Putamen (tissue), 1 donor: ENCODE results near the gene ADAM19.
"Not testable (repeated sequence)": the region's sequence is repeated elsewhere in the genome, so short reads cannot be mapped to it uniquely, and the experiment has no call there.

ENCODE experiments used
- DNase-seq: peaks from one replicate; pipeline ENCODE4 v3.0.0-alpha.2; 2016; ENCODE audit warnings: low spot score

ADAM19 gene

DNA sequence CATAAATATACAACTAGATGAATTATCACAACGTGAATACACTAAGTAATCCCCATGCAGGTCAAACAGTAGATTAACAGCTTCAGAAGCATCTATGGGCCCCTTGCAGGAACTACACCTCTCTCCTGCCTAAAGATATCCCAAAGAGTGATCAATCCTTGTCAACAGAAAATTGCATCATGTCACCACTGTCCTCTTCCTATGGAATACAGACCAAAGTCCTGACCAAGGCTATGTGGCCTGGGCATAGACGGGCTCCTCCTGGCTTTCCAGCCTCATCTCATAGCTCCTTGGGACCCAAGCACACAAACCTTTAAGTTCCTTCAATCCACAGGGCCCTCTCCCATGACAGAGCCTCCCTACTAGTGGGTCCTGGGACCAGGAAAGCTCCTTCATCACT is 90.2 kb downstream of the ADAM19 start:
- DNase-seq, result no peak

DNA sequence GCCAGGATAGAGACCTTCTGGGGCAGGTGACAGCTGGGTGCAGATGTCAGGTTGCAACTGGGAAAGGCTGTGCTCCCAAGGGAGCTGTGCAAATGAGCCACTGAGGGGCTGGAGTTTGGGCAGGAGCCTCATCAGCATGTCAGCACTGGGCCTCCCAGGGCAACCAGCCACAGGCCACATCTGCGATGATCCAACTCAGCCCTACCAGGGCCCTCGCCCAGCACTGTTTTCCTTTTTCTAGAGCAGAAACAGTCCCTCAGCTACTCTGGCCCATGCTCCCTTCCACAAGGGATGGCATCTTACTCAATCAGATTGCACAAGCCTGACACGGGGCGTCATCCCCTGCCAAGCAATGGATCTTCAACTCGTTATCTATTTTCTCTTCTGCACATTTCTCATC is 90.8 kb downstream of the ADAM19 start:
- DNase-seq, result peak; percentile 43

DNA sequence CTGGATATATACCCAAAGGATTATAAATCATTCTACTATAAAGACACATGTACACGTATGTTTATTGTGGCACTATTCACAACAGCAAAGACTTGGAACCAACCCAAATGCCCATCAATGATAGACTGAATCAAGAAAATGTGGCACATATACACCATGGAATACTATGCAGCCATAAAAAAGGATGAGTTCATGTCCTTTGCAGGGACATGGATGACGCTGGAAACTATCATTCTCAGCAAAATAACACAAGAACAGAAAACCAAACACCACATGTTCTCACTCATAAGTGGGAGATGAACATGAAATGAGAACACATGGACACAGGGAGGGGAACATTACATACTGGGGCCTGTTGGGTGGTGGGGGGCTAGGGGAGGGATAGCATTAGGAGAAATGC is 92.9 kb downstream of the ADAM19 start:
- DNase-seq, result not testable (repeated sequence)

DNA sequence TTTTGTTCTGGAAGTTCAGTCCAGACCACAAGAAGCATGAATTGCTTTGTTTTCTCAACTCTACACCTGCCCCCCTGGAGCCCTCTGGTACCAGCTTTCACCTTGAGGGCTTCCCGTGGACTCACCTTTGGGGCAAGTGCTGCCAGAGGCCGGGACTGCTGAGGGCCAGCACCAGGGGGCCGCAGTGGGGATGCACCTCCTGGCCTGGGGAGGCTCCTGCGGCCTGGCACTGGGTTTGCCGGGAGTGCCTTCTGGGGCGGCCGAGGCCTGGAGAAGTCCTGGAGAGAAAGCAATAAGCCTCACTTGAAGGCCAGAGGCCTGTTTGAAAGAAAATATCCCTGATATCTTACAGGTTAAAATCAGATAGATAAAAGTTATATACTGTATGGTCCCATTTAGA is 93.9 kb downstream of the ADAM19 start:
- no peak for DNase-seq

DNA sequence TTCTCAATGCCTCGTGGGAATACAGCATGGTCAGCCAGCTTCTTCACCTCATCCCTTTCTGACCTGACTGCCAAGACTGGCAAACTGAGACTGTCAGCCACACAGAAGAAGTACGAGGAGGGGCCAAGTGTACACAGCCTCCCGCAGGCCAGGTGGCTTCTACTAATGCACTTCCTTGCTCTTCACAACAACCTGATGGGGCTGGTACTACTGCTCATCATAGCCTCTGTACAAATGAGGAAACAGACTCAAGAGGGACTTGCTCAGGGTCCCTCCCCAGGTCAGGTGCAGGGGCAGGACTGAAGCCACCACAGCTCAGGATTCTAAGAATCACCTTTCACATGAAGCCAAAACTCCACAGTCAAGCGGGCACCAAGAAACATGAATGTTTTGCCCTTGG is 94.3 kb downstream of the ADAM19 start:
- DNase-seq, result no peak

DNA sequence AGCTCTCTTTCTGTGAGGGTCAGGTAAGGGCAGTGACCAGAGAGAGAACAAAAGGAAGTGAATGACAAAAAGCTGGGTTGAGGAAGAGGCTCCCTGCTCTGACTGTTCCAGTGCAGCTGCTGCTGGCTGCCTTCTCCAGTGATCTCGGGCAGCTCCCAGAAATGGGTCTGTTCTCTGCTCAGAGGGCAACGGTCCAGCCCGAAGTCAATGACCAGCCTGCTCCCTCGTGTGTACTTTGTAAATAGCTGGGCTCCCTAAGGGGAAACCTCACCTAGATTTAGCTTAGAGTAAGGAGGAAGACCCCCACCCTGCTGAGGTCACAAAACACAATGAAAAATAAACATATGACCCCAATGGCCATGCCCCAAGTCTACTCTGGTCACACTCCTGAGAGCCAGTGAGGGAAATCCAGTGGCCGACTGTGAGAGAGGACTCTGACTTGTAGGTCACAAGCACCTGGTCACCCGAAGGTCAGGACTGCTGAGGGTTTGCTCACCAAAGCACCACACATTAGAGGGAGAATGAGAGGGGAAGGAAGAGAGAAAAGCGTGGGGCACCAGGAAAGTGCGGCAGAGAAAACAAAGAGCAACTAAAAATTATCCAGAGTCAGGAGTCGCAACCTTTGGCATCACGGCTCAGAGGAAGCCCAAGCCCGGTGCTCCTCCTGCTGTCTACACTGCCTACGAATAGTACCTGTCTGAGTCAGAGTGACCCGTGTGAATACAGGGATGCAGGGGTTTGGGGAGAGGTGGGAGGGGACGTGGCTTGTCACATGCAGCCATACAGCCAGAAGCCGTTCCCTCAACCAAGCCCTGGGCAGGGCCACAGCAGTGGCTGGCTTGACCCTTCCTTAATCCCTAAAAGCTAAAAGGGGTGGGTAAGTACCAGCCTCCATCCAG is 95.7 kb downstream of the ADAM19 start:
- DNase-seq, result no peak

DNA sequence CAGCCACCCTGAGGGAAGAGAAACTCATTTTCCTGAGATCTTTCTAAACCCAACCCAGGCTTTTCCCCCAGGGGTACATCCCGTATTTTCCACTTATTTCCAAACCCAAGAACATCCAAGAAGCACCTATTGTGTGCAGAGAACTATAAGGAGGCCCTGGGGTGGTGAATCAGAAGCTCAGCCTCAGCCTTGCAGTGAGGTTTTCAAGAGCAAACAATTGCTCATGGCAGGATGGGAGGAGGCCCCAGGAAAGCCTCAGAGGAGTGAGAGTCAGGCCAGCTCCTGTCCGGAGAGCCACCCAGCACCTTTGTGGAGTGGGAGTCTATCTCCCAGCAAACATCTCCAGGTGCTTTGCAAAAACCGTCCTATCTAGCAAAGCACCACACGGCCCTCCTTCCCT is 96.4 kb downstream of the ADAM19 start:
- DNase-seq, result no peak

DNA sequence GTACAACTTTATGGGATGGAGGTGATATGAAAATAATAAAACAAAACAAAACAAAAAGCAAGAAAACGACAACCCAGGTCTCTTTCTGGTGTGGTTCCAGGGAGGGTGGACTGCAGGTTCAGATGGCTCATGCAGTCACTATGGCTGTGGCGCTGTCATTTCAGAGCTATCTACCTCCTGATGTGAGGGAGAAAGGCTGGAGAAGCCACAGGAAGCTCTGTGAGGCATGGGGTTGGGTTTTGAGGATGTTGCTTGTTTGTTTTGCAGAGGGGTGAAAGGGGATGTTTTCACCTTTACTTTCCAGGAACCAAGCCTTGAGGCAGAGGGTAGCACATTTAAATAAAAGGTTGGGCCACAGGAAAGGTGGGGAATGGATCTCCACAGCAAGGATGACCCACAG is 96.8 kb downstream of the ADAM19 start:
- DNase-seq, result no peak

DNA sequence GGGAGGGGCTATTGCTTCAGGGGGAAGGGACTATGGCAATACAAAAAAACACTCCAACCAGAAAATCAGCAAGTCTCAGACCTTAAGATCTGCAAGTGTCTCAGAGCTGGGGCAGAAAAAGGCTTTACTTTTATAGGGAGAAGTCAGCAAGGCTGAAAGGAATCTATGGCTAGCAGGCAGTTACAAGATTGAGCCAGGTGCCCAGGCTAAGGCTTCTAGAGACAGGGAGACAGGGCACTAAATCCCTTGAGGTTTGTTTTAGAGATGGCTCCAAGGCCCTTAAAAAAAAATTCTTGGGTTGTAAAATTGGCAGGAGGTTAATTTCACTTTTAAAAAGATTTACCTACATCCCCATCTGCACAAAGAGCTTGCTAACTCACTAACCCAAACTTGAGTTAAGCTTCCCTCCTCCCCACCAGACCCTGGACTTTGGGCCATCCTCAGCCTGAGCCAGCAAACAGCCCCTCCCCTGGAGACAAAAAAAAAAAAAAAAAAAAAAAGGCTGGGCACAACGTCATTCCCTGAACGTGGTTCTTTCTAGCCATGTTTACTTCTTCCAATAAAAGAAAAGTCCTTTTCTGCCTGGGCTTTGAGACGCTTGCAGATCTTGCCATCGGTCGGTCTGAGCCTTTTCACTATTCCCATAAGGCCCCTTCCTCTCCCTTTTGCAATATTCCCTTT is 97.6 kb downstream of the ADAM19 start:
- DNase-seq, result no peak

DNA sequence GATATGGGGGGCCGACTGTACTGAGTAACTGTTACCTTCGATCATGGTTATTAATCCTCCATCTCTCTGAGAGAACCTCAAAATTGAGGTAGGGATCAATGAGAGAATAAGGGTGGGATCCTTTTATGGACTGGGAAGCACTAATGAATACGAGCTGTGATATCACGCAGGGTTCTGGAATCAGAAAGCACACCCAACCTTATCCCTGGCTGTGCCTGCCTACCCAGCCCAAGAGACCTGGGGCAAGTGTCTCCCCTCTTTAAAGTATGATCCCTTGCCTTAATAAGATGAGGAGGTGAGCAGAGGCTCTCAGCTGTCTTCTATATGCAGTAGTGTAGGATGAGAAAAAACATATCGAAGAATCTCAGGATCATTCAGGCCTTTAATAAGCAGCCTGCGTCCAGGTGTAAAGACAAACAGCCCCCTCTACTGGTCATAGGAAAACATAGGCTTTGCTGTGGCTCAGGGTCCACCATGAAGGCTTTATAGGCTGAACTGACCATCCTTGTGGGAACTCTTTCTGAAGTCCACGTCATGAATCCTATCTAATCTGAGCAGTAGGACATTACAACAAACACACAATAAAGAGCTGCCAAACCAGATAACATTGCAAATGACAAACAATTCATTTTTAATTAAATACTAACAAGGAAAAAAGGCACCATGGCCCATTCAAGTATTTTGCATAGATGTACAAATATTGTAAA is 98.7 kb downstream of the ADAM19 start:
- DNase-seq, result peak; percentile 76

DNA sequence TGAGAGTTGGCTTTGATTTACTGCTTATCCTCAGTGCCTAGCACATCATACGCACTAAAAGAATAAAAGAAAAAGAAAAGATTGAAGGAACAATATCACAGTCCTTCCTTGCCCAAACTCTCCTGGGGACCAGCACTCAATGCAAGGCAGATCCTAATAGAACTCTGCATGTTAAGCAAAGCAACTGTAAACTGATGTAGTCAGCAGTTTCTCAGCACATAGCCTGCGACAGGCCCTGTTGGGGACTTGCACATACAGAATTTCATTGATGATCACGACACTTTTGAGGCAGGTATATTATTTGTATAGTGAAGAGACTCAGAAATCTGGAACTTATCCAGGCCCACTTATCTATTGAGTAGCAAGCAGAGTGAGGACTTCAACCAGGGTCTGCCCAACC is 100.1 kb downstream of the ADAM19 start:
- no peak for DNase-seq

DNA sequence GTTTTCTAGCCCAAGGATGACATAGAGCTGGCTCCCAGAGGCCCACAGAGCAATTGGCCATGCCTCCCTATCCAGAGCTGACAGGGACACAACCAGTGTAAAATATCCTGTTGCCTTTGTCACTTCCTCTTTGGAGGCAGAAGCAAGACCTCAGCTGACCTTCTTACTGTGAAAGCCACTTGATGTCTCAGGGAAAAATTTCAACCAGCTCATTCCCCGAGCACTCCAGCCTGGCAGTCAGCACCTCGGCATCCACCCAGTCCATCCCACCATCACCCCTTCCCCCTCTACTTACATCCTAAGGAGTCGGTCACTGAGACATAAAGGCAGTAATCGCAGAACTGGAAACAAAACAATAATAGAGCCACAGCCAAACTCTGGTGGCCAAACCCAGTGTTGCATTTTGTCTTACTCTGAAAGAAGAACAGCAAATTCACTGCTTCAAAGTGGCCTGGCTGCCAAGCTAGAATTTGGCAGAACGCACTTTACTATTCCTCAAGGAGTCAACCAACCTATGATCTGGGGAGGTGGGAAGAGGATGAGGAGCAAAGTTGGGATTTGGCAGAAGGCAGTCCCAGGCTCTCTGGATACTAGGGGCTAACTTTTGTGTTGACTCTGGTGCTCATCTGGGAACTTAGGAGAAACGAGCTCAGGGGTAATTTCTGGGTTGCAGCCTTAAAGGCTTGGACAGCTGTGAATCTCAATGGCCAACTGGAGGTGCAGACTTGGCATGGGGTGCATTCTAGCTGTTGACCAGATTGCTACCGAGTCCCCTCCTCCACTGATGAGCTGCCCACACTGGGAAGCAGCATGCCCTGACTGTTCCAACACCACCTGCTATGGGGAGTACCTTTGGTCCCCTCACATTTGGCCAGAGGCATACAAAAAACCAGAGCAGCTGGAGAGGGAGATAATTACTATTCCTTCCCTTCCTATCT is 101.9 kb downstream of the ADAM19 start:
- no peak for DNase-seq

DNA sequence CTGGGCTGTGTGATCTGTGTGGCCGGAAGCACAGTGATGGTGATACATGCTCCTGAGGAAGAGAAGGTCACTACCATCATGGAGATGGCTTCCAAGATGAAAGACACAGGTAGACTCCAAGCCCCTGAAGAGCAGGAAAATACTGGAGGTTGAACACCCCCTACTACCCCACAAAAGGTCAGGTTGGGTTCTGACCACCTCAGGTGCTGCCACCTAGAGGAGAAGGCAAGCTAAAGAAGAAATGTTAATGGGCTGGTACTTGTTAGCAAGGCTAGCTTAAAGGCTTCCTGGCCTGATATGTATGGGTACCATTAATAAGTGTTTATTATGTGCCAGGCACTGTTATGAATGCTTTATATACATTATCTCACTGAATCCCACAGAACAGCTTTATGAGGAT is 103.9 kb downstream of the ADAM19 start:
- DNase-seq, result no peak

DNA sequence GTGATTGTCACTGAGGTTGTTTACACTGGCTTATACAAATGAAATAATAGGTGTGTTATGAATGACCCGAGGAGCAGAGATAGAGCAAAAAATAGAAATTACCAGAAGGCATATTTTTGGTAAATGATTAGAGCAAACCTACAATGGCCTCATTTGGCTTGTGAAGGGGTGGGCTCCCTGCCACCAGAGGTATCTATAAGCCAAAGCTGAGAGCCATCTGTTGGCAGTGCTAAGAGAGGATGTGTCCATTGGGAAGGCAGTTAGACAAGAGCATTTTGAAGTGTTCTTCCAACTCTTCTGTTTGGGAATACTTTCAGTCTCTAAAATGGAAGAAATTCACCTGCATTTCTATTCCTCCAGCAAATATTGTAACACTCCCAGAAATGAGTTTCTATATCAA is 104.9 kb downstream of the ADAM19 start:
- DNase-seq, result no peak

DNA sequence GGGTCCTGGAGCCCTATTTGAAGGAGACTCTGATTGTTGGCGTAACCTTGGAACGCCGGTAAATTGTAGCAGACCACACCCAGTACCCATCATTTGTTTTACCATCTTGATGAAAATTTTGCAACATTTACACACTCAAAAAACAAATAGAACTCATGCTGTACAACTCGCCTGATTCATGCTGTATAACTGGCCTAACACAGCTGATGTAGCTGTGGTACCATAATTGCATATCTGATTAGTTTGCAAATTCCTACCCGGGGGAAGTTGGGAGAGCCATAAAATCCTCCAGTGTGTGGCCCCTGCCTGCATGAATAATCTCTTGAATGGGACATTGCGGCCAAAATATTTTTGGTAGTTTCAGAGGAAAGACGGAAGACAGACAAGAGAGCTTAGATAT is 105.9 kb downstream of the ADAM19 start:
- DNase-seq, result no peak

DNA sequence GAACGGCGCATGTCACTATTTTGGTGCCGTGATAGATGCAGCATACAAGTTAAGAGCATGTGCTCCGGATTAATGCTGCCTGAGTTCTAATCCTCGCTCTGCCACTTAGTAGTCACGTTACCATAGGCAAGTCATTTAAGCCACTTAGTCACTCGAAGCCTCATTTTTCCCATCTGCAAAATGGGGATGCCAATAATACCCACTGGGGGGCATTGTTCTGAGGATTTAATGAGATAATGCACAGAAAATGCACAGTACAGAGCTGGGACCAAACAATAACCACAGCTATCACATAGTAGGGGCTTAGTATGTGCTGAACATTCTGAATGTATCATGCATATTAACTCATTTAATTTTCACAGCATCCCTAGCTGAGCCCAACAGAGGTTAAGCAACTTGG is 106.5 kb downstream of the ADAM19 start:
- DNase-seq, result no peak

DNA sequence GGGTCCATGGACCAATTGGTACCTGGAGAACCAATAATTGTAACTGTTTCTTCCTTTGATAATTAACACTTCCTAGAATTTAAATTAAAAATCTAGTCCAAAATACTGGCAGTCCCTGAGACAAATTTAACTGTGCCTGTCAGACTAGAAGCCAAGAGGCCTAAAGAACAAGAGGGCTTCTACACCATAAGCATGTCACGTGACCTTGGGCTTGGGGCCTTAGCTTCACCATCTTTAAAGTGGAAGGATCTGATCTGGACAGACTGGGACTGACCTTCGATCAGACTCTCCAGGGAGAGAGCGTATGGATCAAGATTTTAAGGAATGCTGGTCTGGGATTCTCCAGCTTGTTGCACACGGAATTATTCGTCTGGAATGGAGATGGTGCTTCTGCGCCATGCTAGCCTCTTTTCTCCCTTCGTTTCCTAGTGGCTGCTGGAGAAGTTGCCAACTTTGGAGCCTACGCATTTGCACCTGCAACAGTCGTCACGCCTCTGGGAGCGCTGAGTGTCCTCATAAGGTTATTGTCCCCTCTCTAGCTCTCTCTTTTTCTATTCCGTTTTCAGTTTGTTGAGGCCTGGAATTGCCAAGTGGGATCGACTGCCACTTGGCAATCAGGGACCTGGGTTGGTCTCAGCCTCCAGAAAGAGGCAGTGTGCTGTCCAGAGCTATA is 107.1 kb downstream of the ADAM19 start:
- DNase-seq, result no peak

DNA sequence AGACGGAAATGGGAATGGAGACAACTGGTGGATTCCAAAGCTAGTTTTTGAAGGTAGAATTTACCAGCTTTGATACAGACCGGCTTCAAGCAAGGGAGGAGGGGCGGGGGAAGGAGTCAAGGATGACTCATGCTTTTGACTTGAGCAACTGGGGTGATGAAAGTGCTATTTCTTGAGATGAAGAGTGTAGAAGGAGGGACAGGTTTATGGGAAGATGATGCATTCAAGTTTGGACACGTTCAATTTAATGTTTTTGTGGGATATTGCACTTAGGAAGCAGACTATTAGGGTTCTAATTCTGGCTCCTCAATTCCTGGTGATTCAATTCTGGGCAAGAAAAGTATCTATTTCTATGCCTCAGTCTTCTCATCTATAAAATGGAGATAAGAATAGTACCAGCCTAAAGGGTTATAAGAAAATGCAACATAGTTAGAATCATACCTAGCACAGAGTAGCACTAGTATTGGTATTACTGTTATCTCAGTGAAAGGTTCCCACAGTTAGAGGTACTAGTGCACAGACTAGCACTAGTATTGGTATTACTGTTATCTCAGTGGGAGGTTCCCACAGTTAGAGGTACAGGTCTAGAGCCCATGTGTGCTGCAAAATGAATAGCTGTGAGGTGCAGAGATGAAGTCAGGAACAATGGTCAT is 110.9 kb downstream of the ADAM19 start:
- no peak for DNase-seq

DNA sequence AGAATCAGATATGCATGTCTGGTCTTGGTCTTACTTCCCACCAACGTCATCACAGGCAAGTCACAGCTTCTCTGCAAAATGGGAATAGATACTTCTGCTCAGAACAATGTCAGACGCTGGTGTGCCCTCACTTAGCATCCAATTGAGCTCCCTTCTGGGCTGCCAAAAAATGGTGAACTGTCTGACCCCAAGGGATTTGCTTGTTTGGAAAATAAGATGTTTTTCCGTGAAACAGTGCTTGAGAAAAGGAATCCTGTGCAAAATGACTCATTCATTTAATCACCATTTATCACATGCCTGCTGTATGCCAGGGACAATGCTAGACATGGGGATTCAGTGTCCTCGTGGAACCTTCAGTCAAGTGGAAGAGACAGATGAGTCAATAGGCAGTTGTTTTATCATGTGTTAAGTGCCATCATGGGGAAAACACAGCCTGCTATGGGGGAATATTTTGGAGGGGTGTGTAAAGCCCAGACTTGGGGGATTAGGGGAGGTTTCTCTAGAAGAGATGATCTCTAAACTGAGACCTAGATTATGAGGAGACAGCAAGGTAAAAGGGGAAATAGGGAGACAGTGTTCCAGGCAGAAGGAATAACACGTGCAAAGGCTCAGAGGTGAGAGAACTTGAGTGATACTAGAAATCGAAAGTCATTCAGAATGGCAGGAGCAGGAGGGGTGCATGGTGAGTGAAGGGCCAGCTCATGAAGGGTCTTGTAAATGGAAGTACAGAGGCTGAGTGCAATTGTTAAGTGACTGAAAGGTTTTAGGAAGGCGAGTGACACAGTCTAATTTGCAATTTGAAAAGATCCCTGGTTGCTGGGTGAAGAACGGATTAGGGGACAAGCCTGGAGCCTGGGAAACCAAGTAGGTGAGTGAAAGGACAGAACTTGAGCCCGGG is 111.7 kb downstream of the ADAM19 start:
- no peak for DNase-seq

DNA sequence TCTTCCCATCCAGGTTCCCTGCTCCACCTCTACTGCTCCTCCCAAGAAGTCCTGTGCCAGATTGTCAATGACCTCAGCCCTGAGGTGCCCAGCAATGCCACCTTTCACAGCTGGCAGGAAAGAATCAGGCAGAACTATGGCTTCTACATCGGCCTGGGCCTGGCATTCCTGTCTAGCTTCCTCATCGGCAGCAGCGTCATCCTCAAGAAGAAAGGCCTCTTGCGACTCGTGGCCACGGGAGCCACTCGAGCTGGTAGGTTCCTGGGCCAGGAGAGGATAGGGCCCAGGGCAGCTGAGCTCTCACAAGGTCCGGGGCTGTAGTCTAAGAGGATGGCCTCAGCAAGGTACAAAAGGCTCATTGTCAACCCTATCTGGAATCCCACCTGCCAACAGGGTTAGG is 112.5 kb downstream of the ADAM19 start:
- no peak for DNase-seq
